GM12801 (cell line): ENCODE results near the gene NPDC1.

ENCODE experiments used
- CTCF ChIP-seq: IDR thresholded peaks from one replicate; pipeline ENCODE4 v1.5.1; 2011; ENCODE audit warnings: control low read depth; ENCODE audit not compliant: insufficient read length; ENCODE audit errors: extremely low read depth

NPDC1 gene

GRCh38 chr9:137001857-137002645 is 43.9 kb downstream of the NPDC1 start:
- TF ChIP-seq CTCF = no peak

DNA sequence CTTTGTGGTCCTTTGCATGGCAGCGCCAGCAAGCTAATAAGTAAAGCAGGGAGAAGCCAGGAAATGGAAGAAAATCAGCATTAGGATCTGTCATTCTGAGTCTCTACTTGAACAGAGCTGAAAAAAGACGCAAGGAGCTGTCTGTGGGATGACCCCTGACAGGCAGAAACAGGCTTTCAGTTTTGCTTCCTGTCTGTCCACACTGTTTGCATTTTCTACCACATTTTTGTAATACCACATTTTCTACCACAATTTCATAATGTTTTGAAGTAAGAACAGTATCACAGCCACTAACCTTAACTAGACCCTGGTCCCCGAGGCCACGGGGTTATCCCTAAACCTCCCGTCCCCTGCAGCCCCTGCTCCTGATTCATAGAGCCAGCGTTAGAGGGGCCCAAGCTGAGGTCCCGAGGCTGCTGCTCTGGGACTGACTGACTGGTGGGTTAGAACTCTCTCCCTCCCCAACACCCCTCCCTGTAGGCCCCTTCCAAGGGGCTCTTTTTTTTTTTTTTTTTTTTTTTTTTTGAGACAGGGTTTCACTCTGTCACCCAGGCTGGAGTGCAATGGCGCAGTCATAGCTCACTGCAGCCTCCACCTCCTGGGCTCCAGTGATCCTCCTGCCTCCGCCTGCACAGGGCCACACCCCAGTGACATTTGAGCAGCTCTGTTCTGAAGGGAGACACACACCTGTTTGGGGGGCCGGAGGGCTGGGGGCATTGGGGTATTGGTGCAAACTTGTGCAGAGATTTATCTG is 45.6 kb downstream of the NPDC1 start:
- TF ChIP-seq CTCF = no peak

DNA sequence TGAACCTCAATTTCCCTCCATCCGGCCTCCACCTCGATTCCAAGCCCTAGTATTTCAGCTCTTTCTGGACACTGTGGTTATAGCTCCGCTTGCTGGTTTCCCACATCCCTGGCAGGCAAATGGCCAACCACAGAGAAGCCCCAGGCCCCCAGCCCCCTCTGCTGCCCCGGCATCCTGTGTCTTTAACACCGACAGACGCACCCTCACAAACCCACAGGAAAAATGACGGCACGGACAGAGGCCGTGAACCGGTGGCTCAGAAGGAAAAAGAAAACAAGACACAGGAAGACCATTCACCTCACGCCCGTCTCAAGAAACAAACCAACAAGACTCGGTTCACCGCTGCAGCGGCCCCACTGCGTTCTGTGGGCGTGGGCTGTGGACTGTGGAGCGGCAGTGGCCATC is 48.1 kb downstream of the NPDC1 start:
- no peak for TF ChIP-seq CTCF

- no peak for TF ChIP-seq CTCF
These were observed 48.6 kb downstream of the NPDC1 start for GRCh38 chr9:136997371-136997770.

- TF ChIP-seq CTCF = no peak
These were observed 49.4 kb downstream of the NPDC1 start, which contains the start of gene CLIC3 for GRCh38 chr9:136996361-136997292. TSS of gene CLIC3 (minus strand) at chr9:136996568. CDS start at chr9:136996543, 25 bp downstream.

- no peak for TF ChIP-seq CTCF
These were observed 50.1 kb downstream of the NPDC1 start for GRCh38 chr9:136995772-136996311.
